ENCODE measurements around the gene PRKCE.

PRKCE gene

GRCh38 chr2:46045888-46046287 lies 394.4 kb downstream of the PRKCE start:
- H3K27ac ChIP-seq: no peak overlapping the region

DNA sequence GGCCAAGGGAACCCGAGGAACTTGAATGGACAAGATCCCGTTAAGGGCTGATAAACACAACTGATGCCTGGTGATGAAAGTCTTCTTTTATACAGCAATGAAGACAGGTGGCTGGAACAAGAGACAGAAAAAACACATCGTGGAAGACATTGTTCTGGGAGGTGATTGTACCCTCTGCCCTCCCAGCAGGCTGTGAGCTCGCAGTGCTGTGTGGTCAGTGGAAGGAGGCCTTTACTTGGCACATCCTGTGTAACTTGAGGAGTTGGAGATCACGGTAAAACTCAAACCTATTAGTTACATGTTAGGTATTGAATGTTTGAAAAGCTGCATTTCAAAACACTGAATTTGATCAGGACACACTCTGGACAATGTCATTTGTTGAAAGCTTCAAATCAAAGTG lies 395.8 kb downstream of the PRKCE start:
- Histone ChIP-seq H3K27ac (no peak overlapping the region), H3K27me3 (no peaks in the 10 kb centered on the region), H3K9me3 (no peaks in the 10 kb centered on the region), H3K4me1 (peaks cover 0 to 23% (median 12%) of the 10 kb centered on the region in 4 donors), H3K36me3 (no peaks in the 10 kb centered on the region), H3K4me3 (no peak overlapping the region)
- no peak for DNase-seq
- intact Hi-C loops (cut with DNase I; ENCODE audit: low total_unique reads): no loop called here
- TF ChIP-seq, protein P1, sequence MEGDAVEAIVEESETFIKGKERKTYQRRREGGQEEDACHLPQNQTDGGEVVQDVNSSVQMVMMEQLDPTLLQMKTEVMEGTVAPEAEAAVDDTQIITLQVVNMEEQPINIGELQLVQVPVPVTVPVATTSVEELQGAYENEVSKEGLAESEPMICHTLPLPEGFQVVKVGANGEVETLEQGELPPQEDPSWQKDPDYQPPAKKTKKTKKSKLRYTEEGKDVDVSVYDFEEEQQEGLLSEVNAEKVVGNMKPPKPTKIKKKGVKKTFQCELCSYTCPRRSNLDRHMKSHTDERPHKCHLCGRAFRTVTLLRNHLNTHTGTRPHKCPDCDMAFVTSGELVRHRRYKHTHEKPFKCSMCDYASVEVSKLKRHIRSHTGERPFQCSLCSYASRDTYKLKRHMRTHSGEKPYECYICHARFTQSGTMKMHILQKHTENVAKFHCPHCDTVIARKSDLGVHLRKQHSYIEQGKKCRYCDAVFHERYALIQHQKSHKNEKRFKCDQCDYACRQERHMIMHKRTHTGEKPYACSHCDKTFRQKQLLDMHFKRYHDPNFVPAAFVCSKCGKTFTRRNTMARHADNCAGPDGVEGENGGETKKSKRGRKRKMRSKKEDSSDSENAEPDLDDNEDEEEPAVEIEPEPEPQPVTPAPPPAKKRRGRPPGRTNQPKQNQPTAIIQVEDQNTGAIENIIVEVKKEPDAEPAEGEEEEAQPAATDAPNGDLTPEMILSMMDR (IDR thresholded peaks at IDR 0.05): no peak

More at GRCh38 chr2:46045888-46046287, 394.4 kb downstream of the PRKCE start:
- Histone ChIP-seq H3K9me3 (no peaks in the 10 kb centered on the region), H3K27me3 (no peaks in the 10 kb centered on the region), H3K4me1 (peaks cover 0 to 18% (median 12%) of the 10 kb centered on the region in 4 donors), H3K36me3 (no peaks in the 10 kb centered on the region), H3K4me3 (no peak overlapping the region)
- DNase-seq: no peak
- TF ChIP-seq, protein P1 (IDR thresholded peaks at IDR 0.05): no peak
- intact Hi-C loops (cut with DNase I; ENCODE audit: low total_unique reads): no loop called here

DNA sequence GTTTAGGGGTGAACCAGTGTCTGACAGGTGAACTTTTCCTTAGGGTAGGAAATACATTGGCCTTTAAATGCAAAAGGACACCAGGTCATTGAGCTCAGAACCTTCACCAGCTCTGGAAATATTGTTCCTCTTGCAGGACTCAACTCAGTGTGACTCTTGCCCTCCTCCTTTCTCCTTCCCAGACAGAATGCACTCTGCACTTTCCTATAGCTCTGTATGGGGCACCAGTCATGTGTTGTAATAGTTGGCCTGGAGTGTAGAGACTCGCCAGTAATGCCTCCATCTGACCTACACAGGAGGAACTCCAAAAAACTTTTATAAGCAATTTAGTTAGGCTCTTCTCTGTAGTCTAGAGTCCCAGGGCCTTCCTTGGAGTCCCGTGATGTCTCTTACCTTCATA lies 397.2 kb downstream of the PRKCE start:
- TF ChIP-seq, protein P1 (IDR thresholded peaks at IDR 0.05): no peak
- intact Hi-C loops (cut with DNase I; ENCODE audit: low total_unique reads): no loop called here
- Histone ChIP-seq H3K9me3 (no peaks in the 10 kb centered on the region), H3K4me1 (peaks cover 0 to 23% (median 12%) of the 10 kb centered on the region in 4 donors), H3K27me3 (no peaks in the 10 kb centered on the region), H3K4me3 (no peak overlapping the region), H3K36me3 (no peaks in the 10 kb centered on the region), H3K27ac (no peak overlapping the region)
- DNase-seq: no peak

GRCh38 chr2:46050027-46050426 lies 398.6 kb downstream of the PRKCE start:
- Histone ChIP-seq H3K36me3 (peaks cover 0 to 4% (median 0%) of the 10 kb centered on the region in 3 donors), H3K27ac (peak overlapping the region; percentile 65 to 71), H3K9me3 (no peaks in the 10 kb centered on the region), H3K27me3 (no peaks in the 10 kb centered on the region), H3K4me3 (no peak overlapping the region), H3K4me1 (peaks cover 0 to 23% (median 12%) of the 10 kb centered on the region in 4 donors)
- DNase-seq: peak; percentile 34 to 88
- TF ChIP-seq, protein P1 (IDR thresholded peaks at IDR 0.05): no peak
- intact Hi-C loops (cut with DNase I; ENCODE audit: low total_unique reads): no loop called here

GRCh38 chr2:46050489-46050888 lies 399.0 kb downstream of the PRKCE start:
- H3K27ac ChIP-seq: peak overlapping the region; percentile 65 to 71
- H3K27me3 ChIP-seq: no peaks in the 10 kb centered on the region
- no peak overlapping the region for H3K4me3 ChIP-seq
- H3K4me1 ChIP-seq: peaks cover 0 to 23% (median 12%) of the 10 kb centered on the region in 4 donors
- TF ChIP-seq, protein P1 (IDR thresholded peaks at IDR 0.05): no peak
- no peak for DNase-seq
- H3K9me3 ChIP-seq: no peaks in the 10 kb centered on the region
- peaks cover 0 to 7% (median 0%) of the 10 kb centered on the region in 3 donors for H3K36me3 ChIP-seq
- intact Hi-C loops (cut with DNase I; ENCODE audit: low total_unique reads): no loop called here

- intact Hi-C loops (cut with DNase I; ENCODE audit: low total_unique reads): no loop called here
- H3K27ac ChIP-seq: peak overlapping the region; percentile 65 to 71
- TF ChIP-seq, protein P1 (IDR thresholded peaks at IDR 0.05): no peak
- DNase-seq: no peak
- H3K36me3 ChIP-seq: peaks cover 0 to 7% (median 0%) of the 10 kb centered on the region in 3 donors
- no peaks in the 10 kb centered on the region for H3K27me3 ChIP-seq
- H3K4me1 ChIP-seq: peaks cover 0 to 23% (median 12%) of the 10 kb centered on the region in 4 donors
- no peak overlapping the region for H3K4me3 ChIP-seq
- H3K9me3 ChIP-seq: no peaks in the 10 kb centered on the region
Measured at GRCh38 chr2:46051085-46051484, 399.6 kb downstream of the PRKCE start.
